Measurements from ENCODE around the gene PAM.

PAM gene

GRCh38 chr5:102799017-102799416, 43.9 kb downstream of the PAM start:
- Histone ChIP-seq H3K4me1 (ENCODE audit: insufficient read depth, low read length) (peaks cover 8% of the 10 kb centered on the region), H3K9ac (ENCODE audit: low read length) (no peak overlapping the region), H3K36me3 (ENCODE audit: insufficient read depth, low read length) (no peaks in the 10 kb centered on the region), H3K4me3 (ENCODE audit: low read depth in 1 of 2, low read length in 2 of 2) (no peak overlapping the region), H3K9me3 (ENCODE audit: low read length) (no peaks in the 10 kb centered on the region), H3K27ac (ENCODE audit: low read depth, low read length) (no peak overlapping the region), H3K27me3 (ENCODE audit: control insufficient read depth in 1 of 2, insufficient read depth in 2 of 2, low read length in 2 of 2) (no peaks in the 10 kb centered on the region)

GRCh38 chr5:102800427-102800826, 45.3 kb downstream of the PAM start:
- peaks cover 3% of the 10 kb centered on the region for H3K4me1 ChIP-seq (ENCODE audit: insufficient read depth, low read length)
- H3K9me3 ChIP-seq (ENCODE audit: low read length), result no peaks in the 10 kb centered on the region
- H3K36me3 ChIP-seq (ENCODE audit: insufficient read depth, low read length), result no peaks in the 10 kb centered on the region
- H3K27me3 ChIP-seq (ENCODE audit: control insufficient read depth in 1 of 2, insufficient read depth in 2 of 2, low read length in 2 of 2), result no peaks in the 10 kb centered on the region
- no peak overlapping the region for H3K27ac ChIP-seq (ENCODE audit: low read depth, low read length)
- no peak overlapping the region for H3K9ac ChIP-seq (ENCODE audit: low read length)
- no peak overlapping the region for H3K4me3 ChIP-seq (ENCODE audit: low read depth in 1 of 2, low read length in 2 of 2)

GRCh38 chr5:102801371-102801770, 46.3 kb downstream of the PAM start:
- H3K27me3 ChIP-seq (ENCODE audit: control insufficient read depth in 1 of 2, insufficient read depth in 2 of 2, low read length in 2 of 2), result no peaks in the 10 kb centered on the region
- H3K4me1 ChIP-seq (ENCODE audit: insufficient read depth, low read length), result peaks cover 3% of the 10 kb centered on the region
- H3K9ac ChIP-seq (ENCODE audit: low read length), result no peak overlapping the region
- H3K4me3 ChIP-seq (ENCODE audit: low read depth in 1 of 2, low read length in 2 of 2), result no peak overlapping the region
- H3K9me3 ChIP-seq (ENCODE audit: low read length), result no peaks in the 10 kb centered on the region
- H3K36me3 ChIP-seq (ENCODE audit: insufficient read depth, low read length), result no peaks in the 10 kb centered on the region
- H3K27ac ChIP-seq (ENCODE audit: low read depth, low read length), result no peak overlapping the region

GRCh38 chr5:102802708-102803458, 47.8 kb downstream of the PAM start:
- no peak overlapping the region for H3K27ac ChIP-seq (ENCODE audit: low read depth, low read length)
- H3K4me1 ChIP-seq (ENCODE audit: insufficient read depth, low read length), result peaks cover 3% of the 10 kb centered on the region
- no peak overlapping the region for H3K4me3 ChIP-seq (ENCODE audit: low read depth in 1 of 2, low read length in 2 of 2)
- no peaks in the 10 kb centered on the region for H3K9me3 ChIP-seq (ENCODE audit: low read length)
- no peaks in the 10 kb centered on the region for H3K36me3 ChIP-seq (ENCODE audit: insufficient read depth, low read length)
- no peak overlapping the region for H3K9ac ChIP-seq (ENCODE audit: low read length)
- H3K27me3 ChIP-seq (ENCODE audit: control insufficient read depth in 1 of 2, insufficient read depth in 2 of 2, low read length in 2 of 2), result no peaks in the 10 kb centered on the region

GRCh38 chr5:102807878-102808502, 52.9 kb downstream of the PAM start:
- H3K9ac ChIP-seq (ENCODE audit: low read length), result no peak overlapping the region

GRCh38 chr5:102809033-102809432, 53.9 kb downstream of the PAM start:
- H3K4me1 ChIP-seq (ENCODE audit: insufficient read depth, low read length), result peaks cover 5% of the 10 kb centered on the region
- H3K9me3 ChIP-seq (ENCODE audit: low read length), result no peaks in the 10 kb centered on the region
- H3K9ac ChIP-seq (ENCODE audit: low read length), result no peak overlapping the region
- no peak overlapping the region for H3K27ac ChIP-seq (ENCODE audit: low read depth, low read length)
- H3K4me3 ChIP-seq (ENCODE audit: low read depth in 1 of 2, low read length in 2 of 2), result no peak overlapping the region
- H3K36me3 ChIP-seq (ENCODE audit: insufficient read depth, low read length), result no peaks in the 10 kb centered on the region
- no peaks in the 10 kb centered on the region for H3K27me3 ChIP-seq (ENCODE audit: control insufficient read depth in 1 of 2, insufficient read depth in 2 of 2, low read length in 2 of 2)

More at GRCh38 chr5:102807878-102808502, 52.9 kb downstream of the PAM start:
- H3K4me1 ChIP-seq (ENCODE audit: insufficient read depth, low read length), result peaks cover 5% of the 10 kb centered on the region
- no peak overlapping the region for H3K4me3 ChIP-seq (ENCODE audit: low read depth in 1 of 2, low read length in 2 of 2)
- no peaks in the 10 kb centered on the region for H3K36me3 ChIP-seq (ENCODE audit: insufficient read depth, low read length)
- no peak overlapping the region for H3K27ac ChIP-seq (ENCODE audit: low read depth, low read length)
- no peaks in the 10 kb centered on the region for H3K27me3 ChIP-seq (ENCODE audit: control insufficient read depth in 1 of 2, insufficient read depth in 2 of 2, low read length in 2 of 2)
- H3K9me3 ChIP-seq (ENCODE audit: low read length), result no peaks in the 10 kb centered on the region

GRCh38 chr5:102811972-102812371, 56.9 kb downstream of the PAM start:
- Histone ChIP-seq H3K27ac (ENCODE audit: low read depth, low read length) (no peak overlapping the region), H3K36me3 (ENCODE audit: insufficient read depth, low read length) (no peaks in the 10 kb centered on the region), H3K9me3 (ENCODE audit: low read length) (no peaks in the 10 kb centered on the region), H3K27me3 (ENCODE audit: control insufficient read depth in 1 of 2, insufficient read depth in 2 of 2, low read length in 2 of 2) (no peaks in the 10 kb centered on the region), H3K9ac (ENCODE audit: low read length) (no peak overlapping the region), H3K4me3 (ENCODE audit: low read depth in 1 of 2, low read length in 2 of 2) (no peak overlapping the region), H3K4me1 (ENCODE audit: insufficient read depth, low read length) (peaks cover 13% of the 10 kb centered on the region)

GRCh38 chr5:102813740-102814139, 58.6 kb downstream of the PAM start:
- H3K4me3 ChIP-seq (ENCODE audit: low read depth in 1 of 2, low read length in 2 of 2), result no peak overlapping the region
- no peaks in the 10 kb centered on the region for H3K27me3 ChIP-seq (ENCODE audit: control insufficient read depth in 1 of 2, insufficient read depth in 2 of 2, low read length in 2 of 2)
- no peak overlapping the region for H3K27ac ChIP-seq (ENCODE audit: low read depth, low read length)
- H3K9me3 ChIP-seq (ENCODE audit: low read length), result no peaks in the 10 kb centered on the region
- H3K4me1 ChIP-seq (ENCODE audit: insufficient read depth, low read length), result peaks cover 14% of the 10 kb centered on the region
- H3K9ac ChIP-seq (ENCODE audit: low read length), result no peak overlapping the region
- H3K36me3 ChIP-seq (ENCODE audit: insufficient read depth, low read length), result no peaks in the 10 kb centered on the region

GRCh38 chr5:102815084-102815483, 60.0 kb downstream of the PAM start:
- Histone ChIP-seq H3K9me3 (ENCODE audit: low read length) (no peaks in the 10 kb centered on the region), H3K27ac (ENCODE audit: low read depth, low read length) (no peak overlapping the region), H3K4me3 (ENCODE audit: low read depth in 1 of 2, low read length in 2 of 2) (no peak overlapping the region), H3K4me1 (ENCODE audit: insufficient read depth, low read length) (peaks cover 14% of the 10 kb centered on the region), H3K9ac (ENCODE audit: low read length) (no peak overlapping the region), H3K27me3 (ENCODE audit: control insufficient read depth in 1 of 2, insufficient read depth in 2 of 2, low read length in 2 of 2) (no peaks in the 10 kb centered on the region), H3K36me3 (ENCODE audit: insufficient read depth, low read length) (no peaks in the 10 kb centered on the region)

- no peaks in the 10 kb centered on the region for H3K36me3 ChIP-seq (ENCODE audit: insufficient read depth, low read length)
- H3K4me1 ChIP-seq (ENCODE audit: insufficient read depth, low read length), result peaks cover 14% of the 10 kb centered on the region
- no peaks in the 10 kb centered on the region for H3K9me3 ChIP-seq (ENCODE audit: low read length)
- no peak overlapping the region for H3K9ac ChIP-seq (ENCODE audit: low read length)
- H3K4me3 ChIP-seq (ENCODE audit: low read depth in 1 of 2, low read length in 2 of 2), result no peak overlapping the region
- H3K27ac ChIP-seq (ENCODE audit: low read depth, low read length), result no peak overlapping the region
- no peaks in the 10 kb centered on the region for H3K27me3 ChIP-seq (ENCODE audit: control insufficient read depth in 1 of 2, insufficient read depth in 2 of 2, low read length in 2 of 2)
Observed at GRCh38 chr5:102815540-102816332, 60.6 kb downstream of the PAM start.

- H3K36me3 ChIP-seq (ENCODE audit: insufficient read depth, low read length), result no peaks in the 10 kb centered on the region
- H3K27ac ChIP-seq (ENCODE audit: low read depth, low read length), result no peak overlapping the region
- H3K4me1 ChIP-seq (ENCODE audit: insufficient read depth, low read length), result peaks cover 14% of the 10 kb centered on the region
Observed at GRCh38 chr5:102818345-102818744, 63.2 kb downstream of the PAM start.

More at GRCh38 chr5:102818345-102818744, 63.2 kb downstream of the PAM start:
- Histone ChIP-seq H3K9ac (ENCODE audit: low read length) (no peak overlapping the region), H3K4me3 (ENCODE audit: low read depth in 1 of 2, low read length in 2 of 2) (no peak overlapping the region), H3K9me3 (ENCODE audit: low read length) (no peaks in the 10 kb centered on the region), H3K27me3 (ENCODE audit: control insufficient read depth in 1 of 2, insufficient read depth in 2 of 2, low read length in 2 of 2) (no peaks in the 10 kb centered on the region)
